ENCODE results near the gene HS6ST2. TPM values are rescaled to one million over a fixed set of nuclear protein-coding genes. Genes with fewer than 3 reads are reported as not detected.

The HS6ST2 gene
- total RNA-seq, 1 donor from 2014 or later, result 6.2 TPM

DNA sequence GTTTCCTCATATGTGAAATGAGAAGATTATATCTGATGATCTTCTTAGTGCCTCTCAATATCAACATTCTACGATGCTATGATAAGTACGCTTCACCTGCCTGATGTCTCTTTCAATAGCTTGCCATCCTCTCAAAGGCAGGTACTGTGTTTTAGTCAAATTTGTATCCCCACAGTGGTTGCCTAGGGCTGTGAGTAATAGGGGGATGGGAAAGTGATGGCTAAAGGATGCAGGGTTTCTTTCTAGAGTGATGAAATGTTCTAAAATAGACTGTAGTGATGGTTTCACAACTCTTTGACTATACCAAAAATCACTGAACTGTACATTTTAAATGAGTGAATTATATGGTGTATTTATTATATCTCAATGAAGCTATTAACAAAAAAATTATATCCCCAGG, 142.8 kb downstream of the HS6ST2 start:
- DNase-seq (ENCODE audit: extremely low spot score, unreplicated experiment), result no peak
- H3K4me1 Mint-ChIP-seq (ENCODE audit: unreplicated experiment), result no peaks in the 10 kb centered on the region
- no peak overlapping the region for H3K4me3 Mint-ChIP-seq (ENCODE audit: unreplicated experiment)
- H3K9me3 Mint-ChIP-seq (ENCODE audit: unreplicated experiment), result no peaks in the 10 kb centered on the region
- no peak overlapping the region for H3K27ac Mint-ChIP-seq (ENCODE audit: unreplicated experiment)
- H3K27me3 Mint-ChIP-seq (ENCODE audit: unreplicated experiment), result no peaks in the 10 kb centered on the region
- H3K36me3 Mint-ChIP-seq (ENCODE audit: unreplicated experiment), result peaks cover 2% of the 10 kb centered on the region
- TF ChIP-seq, protein P1, sequence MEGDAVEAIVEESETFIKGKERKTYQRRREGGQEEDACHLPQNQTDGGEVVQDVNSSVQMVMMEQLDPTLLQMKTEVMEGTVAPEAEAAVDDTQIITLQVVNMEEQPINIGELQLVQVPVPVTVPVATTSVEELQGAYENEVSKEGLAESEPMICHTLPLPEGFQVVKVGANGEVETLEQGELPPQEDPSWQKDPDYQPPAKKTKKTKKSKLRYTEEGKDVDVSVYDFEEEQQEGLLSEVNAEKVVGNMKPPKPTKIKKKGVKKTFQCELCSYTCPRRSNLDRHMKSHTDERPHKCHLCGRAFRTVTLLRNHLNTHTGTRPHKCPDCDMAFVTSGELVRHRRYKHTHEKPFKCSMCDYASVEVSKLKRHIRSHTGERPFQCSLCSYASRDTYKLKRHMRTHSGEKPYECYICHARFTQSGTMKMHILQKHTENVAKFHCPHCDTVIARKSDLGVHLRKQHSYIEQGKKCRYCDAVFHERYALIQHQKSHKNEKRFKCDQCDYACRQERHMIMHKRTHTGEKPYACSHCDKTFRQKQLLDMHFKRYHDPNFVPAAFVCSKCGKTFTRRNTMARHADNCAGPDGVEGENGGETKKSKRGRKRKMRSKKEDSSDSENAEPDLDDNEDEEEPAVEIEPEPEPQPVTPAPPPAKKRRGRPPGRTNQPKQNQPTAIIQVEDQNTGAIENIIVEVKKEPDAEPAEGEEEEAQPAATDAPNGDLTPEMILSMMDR (IDR thresholded peaks at IDR 0.05), result no peak

DNA sequence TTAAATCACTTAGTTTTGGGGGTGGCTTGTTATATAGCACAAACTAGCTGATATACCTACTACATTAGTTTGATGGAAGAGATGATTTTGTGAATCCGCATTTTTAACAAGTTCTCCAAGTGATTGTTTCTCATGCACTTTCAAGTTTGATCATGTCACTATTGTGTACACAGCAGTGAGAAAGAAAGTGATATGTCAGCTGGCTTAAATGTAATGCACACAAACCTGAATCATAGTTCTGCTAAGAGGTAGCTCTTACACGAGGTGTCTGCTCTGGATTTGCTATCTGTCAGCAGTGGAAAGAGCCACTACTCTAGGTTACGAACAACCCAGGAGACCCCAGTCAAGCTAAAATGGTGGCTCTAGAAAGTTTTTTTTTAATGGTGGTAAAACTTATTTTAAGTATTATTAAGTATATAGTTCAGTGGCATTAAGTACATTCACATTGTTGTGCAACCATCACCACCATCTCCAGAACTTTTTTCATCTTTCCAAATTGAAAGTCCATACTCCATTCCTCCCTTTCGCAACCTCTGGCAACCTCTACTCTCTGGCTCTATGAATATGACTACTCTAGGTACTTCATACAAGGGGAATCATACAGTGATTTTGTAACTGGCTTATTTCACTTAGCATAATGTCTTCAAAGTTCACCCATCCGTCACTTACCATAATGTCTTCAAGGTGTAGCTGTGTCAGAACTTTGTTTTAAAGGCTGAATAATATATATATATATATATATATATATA, 147.3 kb downstream of the HS6ST2 start:
- no peaks in the 10 kb centered on the region for H3K9me3 Mint-ChIP-seq (ENCODE audit: unreplicated experiment)
- DNase-seq (ENCODE audit: extremely low spot score, unreplicated experiment), result no peak
- H3K27ac Mint-ChIP-seq (ENCODE audit: unreplicated experiment), result no peak overlapping the region
- H3K36me3 Mint-ChIP-seq (ENCODE audit: unreplicated experiment), result no peaks in the 10 kb centered on the region
- H3K4me1 Mint-ChIP-seq (ENCODE audit: unreplicated experiment), result no peaks in the 10 kb centered on the region
- no peak overlapping the region for H3K4me3 Mint-ChIP-seq (ENCODE audit: unreplicated experiment)
- TF ChIP-seq, protein P1 (IDR thresholded peaks at IDR 0.05), result no peak
- no peaks in the 10 kb centered on the region for H3K27me3 Mint-ChIP-seq (ENCODE audit: unreplicated experiment)

DNA sequence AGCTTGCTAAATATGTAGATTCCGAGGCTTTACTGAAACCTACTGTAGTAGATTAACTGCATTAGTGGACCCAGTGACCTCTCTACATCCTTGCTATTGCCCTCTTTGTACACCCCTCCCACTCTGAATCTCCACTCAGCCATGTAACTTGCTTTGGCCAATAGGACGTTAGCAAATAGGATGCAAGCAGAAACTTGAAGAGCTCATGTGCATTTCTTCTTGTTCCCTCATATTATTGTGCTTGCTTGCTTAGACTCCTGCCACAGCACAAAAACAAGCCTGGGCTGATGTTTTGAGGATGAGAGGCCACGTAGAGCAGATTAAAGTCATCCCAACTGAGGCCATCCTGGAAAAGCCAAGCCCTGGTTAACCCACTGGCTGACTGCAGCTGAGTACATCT, 147.9 kb downstream of the HS6ST2 start:
- Mint-ChIP-seq H3K4me3 (ENCODE audit: unreplicated experiment) (no peak overlapping the region), H3K4me1 (ENCODE audit: unreplicated experiment) (no peaks in the 10 kb centered on the region), H3K9me3 (ENCODE audit: unreplicated experiment) (no peaks in the 10 kb centered on the region), H3K36me3 (ENCODE audit: unreplicated experiment) (no peaks in the 10 kb centered on the region), H3K27me3 (ENCODE audit: unreplicated experiment) (no peaks in the 10 kb centered on the region), H3K27ac (ENCODE audit: unreplicated experiment) (no peak overlapping the region)
- DNase-seq (ENCODE audit: extremely low spot score, unreplicated experiment), result no peak
- TF ChIP-seq, protein P1 (IDR thresholded peaks at IDR 0.05), result no peak

DNA sequence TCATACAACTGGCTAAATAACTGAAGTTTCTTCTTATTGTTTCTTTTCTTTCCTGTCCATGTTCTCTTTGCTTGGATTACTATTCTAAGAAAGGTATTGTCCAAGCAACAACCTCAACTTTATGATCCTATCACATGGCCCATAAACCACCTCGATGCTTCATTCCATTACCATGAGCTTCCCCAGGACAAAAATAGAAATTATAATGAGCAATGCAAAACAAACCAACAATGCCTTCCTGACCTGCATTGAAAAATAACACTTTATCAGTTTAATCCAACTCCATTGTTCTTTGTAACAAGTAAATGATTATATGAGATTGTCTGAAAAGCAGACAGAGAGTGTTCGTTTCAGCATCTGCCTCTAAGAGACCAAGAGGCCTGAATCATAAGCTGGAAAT, 148.8 kb downstream of the HS6ST2 start:
- Mint-ChIP-seq H3K4me1 (ENCODE audit: unreplicated experiment) (no peaks in the 10 kb centered on the region), H3K36me3 (ENCODE audit: unreplicated experiment) (no peaks in the 10 kb centered on the region), H3K27ac (ENCODE audit: unreplicated experiment) (no peak overlapping the region), H3K4me3 (ENCODE audit: unreplicated experiment) (no peak overlapping the region), H3K27me3 (ENCODE audit: unreplicated experiment) (no peaks in the 10 kb centered on the region), H3K9me3 (ENCODE audit: unreplicated experiment) (no peaks in the 10 kb centered on the region)
- TF ChIP-seq, protein P1 (IDR thresholded peaks at IDR 0.05), result no peak
- DNase-seq (ENCODE audit: extremely low spot score, unreplicated experiment), result no peak

DNA sequence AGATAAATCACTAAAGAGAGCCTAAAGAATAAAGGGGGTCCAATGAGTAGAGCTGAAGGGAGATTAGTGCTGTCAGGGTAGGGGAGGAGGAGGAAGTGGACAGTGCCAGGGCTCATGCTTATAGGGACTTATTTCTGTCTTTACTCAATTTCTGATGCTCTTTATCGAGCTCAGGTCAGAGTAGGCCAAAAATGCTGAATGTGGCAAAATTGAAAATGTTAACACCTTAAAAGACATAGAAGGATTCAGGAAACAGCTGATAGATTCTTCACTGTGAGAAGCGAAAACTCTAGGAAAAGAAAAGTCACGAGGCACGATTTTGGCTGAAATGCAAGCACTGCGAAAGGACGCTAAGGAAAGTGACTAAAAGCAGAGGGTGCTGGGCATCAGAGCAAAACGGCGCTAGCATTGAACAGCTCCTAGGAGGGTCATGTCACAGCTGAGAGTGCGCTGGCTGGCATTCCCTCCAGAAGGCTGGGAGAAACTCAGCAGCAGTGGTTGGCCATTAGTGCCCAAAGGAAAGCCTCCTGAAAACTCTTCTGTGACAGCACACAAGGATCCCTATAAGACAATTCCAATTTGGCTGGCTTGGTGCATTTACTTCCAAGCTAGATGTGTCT, 150.9 kb downstream of the HS6ST2 start:
- Mint-ChIP-seq H3K36me3 (ENCODE audit: unreplicated experiment) (no peaks in the 10 kb centered on the region), H3K27ac (ENCODE audit: unreplicated experiment) (no peak overlapping the region), H3K9me3 (ENCODE audit: unreplicated experiment) (no peaks in the 10 kb centered on the region), H3K4me1 (ENCODE audit: unreplicated experiment) (no peaks in the 10 kb centered on the region), H3K4me3 (ENCODE audit: unreplicated experiment) (no peak overlapping the region), H3K27me3 (ENCODE audit: unreplicated experiment) (no peaks in the 10 kb centered on the region)
- DNase-seq (ENCODE audit: extremely low spot score, unreplicated experiment), result no peak
- TF ChIP-seq, protein P1 (IDR thresholded peaks at IDR 0.05), result no peak
